Measurements from ENCODE around the gene STARD7. TPM values are rescaled to one million over a fixed set of nuclear protein-coding genes. Genes with fewer than 3 reads are reported as not detected.

Gene STARD7
- total and polyA plus RNA-seq, 10 of the 15 experiments (the other 5 are each of a cell fraction or from before 2014, with no cell fraction given), result 85.4 to 237 (median 153) TPM

DNA sequence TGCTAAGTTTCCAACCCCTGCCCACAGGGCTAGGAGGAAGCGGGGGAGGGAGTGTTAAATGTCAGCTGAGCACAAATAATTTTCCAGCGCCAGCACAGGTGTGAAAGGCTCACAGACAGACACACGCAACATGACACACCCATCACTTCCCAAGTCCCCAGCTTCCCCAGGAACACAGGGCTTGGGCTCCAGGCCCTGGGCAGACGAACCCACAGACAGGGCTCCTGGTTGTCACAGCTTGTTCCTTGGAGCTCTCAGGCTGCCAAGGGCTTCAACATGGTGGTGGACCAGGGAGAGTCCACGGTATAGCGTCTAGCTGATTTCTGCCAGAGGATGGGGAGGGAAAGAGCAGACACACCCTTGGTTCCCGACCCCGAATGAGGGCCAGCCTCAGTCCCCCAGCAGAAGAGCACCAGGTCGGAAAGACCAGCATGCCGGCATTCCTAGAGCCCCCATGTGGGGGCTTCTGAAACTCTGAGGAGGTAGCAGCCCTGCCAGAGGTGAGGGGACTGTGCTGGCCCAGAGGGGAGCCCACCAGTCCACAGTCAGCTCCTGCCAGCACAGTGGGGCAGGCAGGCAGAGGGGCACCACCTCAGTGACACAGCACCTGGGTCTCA, 65.3 kb downstream of the STARD7 start (continued):
- TF ChIP-seq RB1 (IDR thresholded peaks at IDR 0.05; ENCODE audit: borderline replicate concordance) (no peak), POLR2AphosphoS2 (IDR thresholded peaks at IDR 0.05; ENCODE audit: low read depth, low read length) (peak; percentile 2), TARDBP (IDR thresholded peaks at IDR 0.05; ENCODE audit: borderline replicate concordance) (no peak), NFXL1 (IDR thresholded peaks at IDR 0.05; ENCODE audit: borderline replicate concordance) (no peak), ATF7 (IDR thresholded peaks at IDR 0.05; ENCODE audit: low read depth) (no peak), MYB (IDR thresholded peaks at IDR 0.05; ENCODE audit: borderline replicate concordance, low read depth, low read length) (peak; percentile 15; the same call in 1 of the 2 replicates), LARP7 (IDR thresholded peaks at IDR 0.05) (no peak; the same call in 1 of the 2 replicates), PAX8 (IDR thresholded peaks at IDR 0.05) (no peak), SKIL (IDR thresholded peaks at IDR 0.05; ENCODE audit: low read depth, poor library complexity, severe bottlenecking) (no peak), PAX5 (IDR thresholded peaks at IDR 0.05; ENCODE audit: borderline replicate concordance, low read depth, low read length) (no peak), JUND (IDR thresholded peaks at IDR 0.05; ENCODE audit: low read depth, low read length) (no peak), RELB (IDR thresholded peaks at IDR 0.05; ENCODE audit: low read depth) (no peak; the same call in 1 of the 2 replicates), ZSCAN29 (IDR thresholded peaks at IDR 0.05) (no peak; the same call in 1 of the 2 replicates), MTA3 (IDR thresholded peaks at IDR 0.05; ENCODE audit: borderline replicate concordance, low read length) (no peak), RCOR1 (conservative IDR thresholded peaks at IDR 0.05; ENCODE audit: low read depth, low read length) (no peak), EED (IDR thresholded peaks at IDR 0.05; ENCODE audit: low read depth) (no peak), FOXM1 (IDR thresholded peaks at IDR 0.05; ENCODE audit: low read depth, low read length) (no peak)
- TF ChIP-seq, protein P1, sequence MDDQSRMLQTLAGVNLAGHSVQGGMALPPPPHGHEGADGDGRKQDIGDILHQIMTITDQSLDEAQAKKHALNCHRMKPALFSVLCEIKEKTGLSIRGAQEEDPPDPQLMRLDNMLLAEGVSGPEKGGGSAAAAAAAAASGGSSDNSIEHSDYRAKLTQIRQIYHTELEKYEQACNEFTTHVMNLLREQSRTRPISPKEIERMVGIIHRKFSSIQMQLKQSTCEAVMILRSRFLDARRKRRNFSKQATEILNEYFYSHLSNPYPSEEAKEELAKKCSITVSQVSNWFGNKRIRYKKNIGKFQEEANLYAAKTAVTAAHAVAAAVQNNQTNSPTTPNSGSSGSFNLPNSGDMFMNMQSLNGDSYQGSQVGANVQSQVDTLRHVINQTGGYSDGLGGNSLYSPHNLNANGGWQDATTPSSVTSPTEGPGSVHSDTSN (IDR thresholded peaks at IDR 0.05; ENCODE audit: insufficient replicate concordance, low read depth, low read length), result no peak
- TF ChIP-seq, protein P2, sequence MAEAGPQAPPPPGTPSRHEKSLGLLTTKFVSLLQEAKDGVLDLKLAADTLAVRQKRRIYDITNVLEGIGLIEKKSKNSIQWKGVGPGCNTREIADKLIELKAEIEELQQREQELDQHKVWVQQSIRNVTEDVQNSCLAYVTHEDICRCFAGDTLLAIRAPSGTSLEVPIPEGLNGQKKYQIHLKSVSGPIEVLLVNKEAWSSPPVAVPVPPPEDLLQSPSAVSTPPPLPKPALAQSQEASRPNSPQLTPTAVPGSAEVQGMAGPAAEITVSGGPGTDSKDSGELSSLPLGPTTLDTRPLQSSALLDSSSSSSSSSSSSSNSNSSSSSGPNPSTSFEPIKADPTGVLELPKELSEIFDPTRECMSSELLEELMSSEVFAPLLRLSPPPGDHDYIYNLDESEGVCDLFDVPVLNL (IDR thresholded peaks at IDR 0.05; ENCODE audit: low read depth, low read length), result no peak
- TF ChIP-seq, protein P3, sequence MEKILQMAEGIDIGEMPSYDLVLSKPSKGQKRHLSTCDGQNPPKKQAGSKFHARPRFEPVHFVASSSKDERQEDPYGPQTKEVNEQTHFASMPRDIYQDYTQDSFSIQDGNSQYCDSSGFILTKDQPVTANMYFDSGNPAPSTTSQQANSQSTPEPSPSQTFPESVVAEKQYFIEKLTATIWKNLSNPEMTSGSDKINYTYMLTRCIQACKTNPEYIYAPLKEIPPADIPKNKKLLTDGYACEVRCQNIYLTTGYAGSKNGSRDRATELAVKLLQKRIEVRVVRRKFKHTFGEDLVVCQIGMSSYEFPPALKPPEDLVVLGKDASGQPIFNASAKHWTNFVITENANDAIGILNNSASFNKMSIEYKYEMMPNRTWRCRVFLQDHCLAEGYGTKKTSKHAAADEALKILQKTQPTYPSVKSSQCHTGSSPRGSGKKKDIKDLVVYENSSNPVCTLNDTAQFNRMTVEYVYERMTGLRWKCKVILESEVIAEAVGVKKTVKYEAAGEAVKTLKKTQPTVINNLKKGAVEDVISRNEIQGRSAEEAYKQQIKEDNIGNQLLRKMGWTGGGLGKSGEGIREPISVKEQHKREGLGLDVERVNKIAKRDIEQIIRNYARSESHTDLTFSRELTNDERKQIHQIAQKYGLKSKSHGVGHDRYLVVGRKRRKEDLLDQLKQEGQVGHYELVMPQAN (conservative IDR thresholded peaks at IDR 0.05), result peak; percentile 47

Measured in GM12878 (cell line).